Calu3 (cell line): ENCODE results near the gene MCTP2. TPM values are rescaled to one million over a fixed set of nuclear protein-coding genes. Genes with fewer than 3 reads are reported as not detected.

ENCODE experiments used
- BruUV-seq: library from RNA; stranded (reverse); fragments of 400-500 nt; replicated peaks from 2 replicates; lab custom pipeline; 2021; lab: Mats Ljungman, UMichigan
- CTCF ChIA-PET: fragments of 300-600 bp; sonication (Branson Sonifier 250); formaldehyde crosslinking; loops from one replicate; lab custom pipeline; 2022; ENCODE audit warnings: antibody characterized with exemption; lab: Charles Lee
- DNase-seq: peaks from one replicate; pipeline ENCODE4 v3.0.0; 2022
- H3K27ac Mint-ChIP-seq: one replicate; pipeline ENCODE4 v1.8.0; 2022; ENCODE audit warnings: mixed read lengths; ENCODE audit not compliant: unreplicated experiment
- H3K27me3 Mint-ChIP-seq: one replicate; pipeline ENCODE4 v1.8.0; 2022; ENCODE audit warnings: mixed read lengths; ENCODE audit not compliant: unreplicated experiment
- H3K36me3 Mint-ChIP-seq: one replicate; pipeline ENCODE4 v1.8.0; 2022; ENCODE audit warnings: mild to moderate bottlenecking, moderate library complexity, mixed read lengths; ENCODE audit not compliant: insufficient read depth, unreplicated experiment
- H3K4me1 Mint-ChIP-seq: one replicate; pipeline ENCODE4 v1.8.0; 2022; ENCODE audit warnings: mild to moderate bottlenecking, low read depth, mixed read lengths; ENCODE audit not compliant: unreplicated experiment
- H3K4me3 Mint-ChIP-seq: one replicate; pipeline ENCODE4 v1.8.0; 2022; ENCODE audit warnings: mild to moderate bottlenecking, low read depth, moderate library complexity, mixed read lengths; ENCODE audit not compliant: unreplicated experiment
- H3K9me3 Mint-ChIP-seq: one replicate; pipeline ENCODE4 v1.8.0; 2022; ENCODE audit warnings: low read depth, mixed read lengths; ENCODE audit not compliant: unreplicated experiment
- intact Hi-C: fragments of 100-400 bp; cut with micrococcal nuclease; formaldehyde crosslinking; loops from one replicate; pipeline ENCODE4 v1.10.0; 2022; ENCODE audit not compliant: unreplicated experiment
- total RNA-seq: library from RNA; stranded (reverse); gene quantifications from 2 replicates; pipeline ENCODE4 v1.2.3, GENCODE V29; 2022
- TF ChIP-seq, protein P1 (sequence below): fragments of 200-600 bp; IDR thresholded peaks from one replicate; pipeline ENCODE4 v1.8.0; 2022; ENCODE audit warnings: antibody characterized with exemption; ENCODE audit not compliant: unreplicated experiment

MCTP2 gene
- total RNA-seq, 1 experiment from 2014 or later, result 30.1 TPM

DNA sequence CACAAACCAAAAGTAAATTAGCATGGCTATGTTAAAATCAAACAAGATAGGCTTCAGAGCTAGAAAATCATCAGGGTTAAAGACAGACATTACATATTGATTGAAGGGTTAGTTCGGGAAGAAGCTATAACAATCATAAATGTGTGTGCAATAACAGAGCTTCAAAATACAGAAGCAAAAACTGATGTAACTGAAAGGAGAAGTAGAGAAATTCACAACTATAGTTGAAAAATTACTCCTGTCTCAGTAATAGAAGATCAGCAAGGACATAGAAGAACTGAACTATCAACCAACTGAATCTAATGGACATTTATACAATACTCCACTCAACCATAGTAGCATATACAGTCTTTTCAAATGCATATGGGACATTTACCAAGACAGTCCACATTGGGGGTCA lies 59.4 kb downstream of the MCTP2 start:
- intact Hi-C loops, result no loop called here
- peaks cover 24% of the 10 kb centered on the region for H3K4me1 Mint-ChIP-seq
- TF ChIP-seq, protein P1, sequence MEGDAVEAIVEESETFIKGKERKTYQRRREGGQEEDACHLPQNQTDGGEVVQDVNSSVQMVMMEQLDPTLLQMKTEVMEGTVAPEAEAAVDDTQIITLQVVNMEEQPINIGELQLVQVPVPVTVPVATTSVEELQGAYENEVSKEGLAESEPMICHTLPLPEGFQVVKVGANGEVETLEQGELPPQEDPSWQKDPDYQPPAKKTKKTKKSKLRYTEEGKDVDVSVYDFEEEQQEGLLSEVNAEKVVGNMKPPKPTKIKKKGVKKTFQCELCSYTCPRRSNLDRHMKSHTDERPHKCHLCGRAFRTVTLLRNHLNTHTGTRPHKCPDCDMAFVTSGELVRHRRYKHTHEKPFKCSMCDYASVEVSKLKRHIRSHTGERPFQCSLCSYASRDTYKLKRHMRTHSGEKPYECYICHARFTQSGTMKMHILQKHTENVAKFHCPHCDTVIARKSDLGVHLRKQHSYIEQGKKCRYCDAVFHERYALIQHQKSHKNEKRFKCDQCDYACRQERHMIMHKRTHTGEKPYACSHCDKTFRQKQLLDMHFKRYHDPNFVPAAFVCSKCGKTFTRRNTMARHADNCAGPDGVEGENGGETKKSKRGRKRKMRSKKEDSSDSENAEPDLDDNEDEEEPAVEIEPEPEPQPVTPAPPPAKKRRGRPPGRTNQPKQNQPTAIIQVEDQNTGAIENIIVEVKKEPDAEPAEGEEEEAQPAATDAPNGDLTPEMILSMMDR, result no peak
- CTCF ChIA-PET, result no interaction called here
- H3K36me3 Mint-ChIP-seq, result no peaks in the 10 kb centered on the region
- no peaks in the 10 kb centered on the region for H3K27me3 Mint-ChIP-seq
- peaks cover 4% of the 10 kb centered on the region for H3K9me3 Mint-ChIP-seq
- no TSS peak for BruUV-seq
- H3K27ac Mint-ChIP-seq, result no peak overlapping the region
- no peak for DNase-seq
- H3K4me3 Mint-ChIP-seq, result no peak overlapping the region

DNA sequence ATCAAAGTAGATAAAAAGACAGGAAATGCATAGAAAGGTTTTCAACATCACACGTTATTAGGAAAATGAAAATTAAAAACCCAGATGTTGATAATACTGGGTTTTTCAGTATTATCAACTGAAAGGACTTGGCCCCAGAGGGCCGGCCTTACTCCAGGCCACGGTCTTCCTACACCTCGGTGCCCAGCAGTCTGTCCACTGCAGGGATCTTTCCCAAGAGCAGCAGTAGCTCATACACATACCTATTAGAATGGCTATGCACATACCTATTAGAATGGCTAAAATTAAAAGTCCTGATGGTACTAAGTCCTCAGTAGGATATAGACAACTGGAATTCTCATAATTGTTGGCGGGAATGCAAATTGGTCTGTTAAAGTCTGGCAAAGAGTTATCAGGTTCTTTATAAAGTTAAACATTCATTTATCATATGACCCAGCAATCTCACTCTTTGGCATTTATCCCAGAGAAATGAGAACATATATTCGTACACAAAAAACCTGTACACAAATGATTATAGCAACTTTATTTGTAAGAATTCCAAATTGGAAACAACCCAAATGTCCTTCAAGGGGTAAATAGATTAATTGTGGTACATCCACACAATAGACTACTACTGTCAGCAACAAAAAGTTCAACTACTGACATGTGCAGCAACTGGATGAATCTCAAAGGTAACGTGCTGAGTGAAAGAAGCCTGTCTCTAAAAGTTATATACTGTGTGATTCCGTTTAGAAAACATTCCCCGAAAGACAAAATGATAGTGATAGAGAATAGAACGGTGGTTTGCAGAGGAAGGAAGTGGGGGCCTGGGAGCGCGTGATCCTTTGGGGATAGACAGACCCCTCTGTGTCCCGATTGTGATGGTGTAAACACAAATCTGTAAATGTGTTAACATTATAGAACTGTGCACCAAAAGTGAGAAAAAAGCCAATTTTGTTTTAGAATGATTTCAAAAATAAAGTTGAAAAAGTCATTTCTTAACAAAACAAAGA lies 62.3 kb downstream of the MCTP2 start:
- H3K9me3 Mint-ChIP-seq, result peaks cover 4% of the 10 kb centered on the region
- no peak for DNase-seq
- no peaks in the 10 kb centered on the region for H3K36me3 Mint-ChIP-seq
- BruUV-seq, result no TSS peak
- TF ChIP-seq, protein P1, result no peak
- no peak overlapping the region for H3K27ac Mint-ChIP-seq
- H3K4me1 Mint-ChIP-seq, result peaks cover 24% of the 10 kb centered on the region
- H3K27me3 Mint-ChIP-seq, result no peaks in the 10 kb centered on the region
- CTCF ChIA-PET, result no interaction called here
- H3K4me3 Mint-ChIP-seq, result no peak overlapping the region
- intact Hi-C loops, result no loop called here

DNA sequence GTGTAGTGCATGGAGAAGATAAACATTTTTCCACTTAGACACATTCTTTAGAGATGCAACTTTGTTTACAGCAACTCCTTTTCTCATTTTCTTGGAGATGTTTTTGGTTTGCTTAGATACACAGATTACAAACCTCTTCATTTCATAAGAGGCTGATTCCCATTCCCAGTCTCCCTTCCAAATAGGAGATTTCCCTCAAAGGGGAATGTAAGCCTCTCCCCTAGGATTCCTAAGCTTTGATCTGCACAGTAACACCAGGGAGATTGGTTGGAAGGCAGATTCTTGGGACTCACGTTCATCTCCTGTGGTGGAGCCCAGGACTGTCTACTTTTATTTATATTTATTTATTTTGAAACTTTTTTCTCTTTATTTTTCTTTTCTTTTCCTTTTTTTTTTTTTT lies 63.2 kb downstream of the MCTP2 start:
- H3K4me1 Mint-ChIP-seq, result peaks cover 24% of the 10 kb centered on the region
- CTCF ChIA-PET, result no interaction called here

DNA sequence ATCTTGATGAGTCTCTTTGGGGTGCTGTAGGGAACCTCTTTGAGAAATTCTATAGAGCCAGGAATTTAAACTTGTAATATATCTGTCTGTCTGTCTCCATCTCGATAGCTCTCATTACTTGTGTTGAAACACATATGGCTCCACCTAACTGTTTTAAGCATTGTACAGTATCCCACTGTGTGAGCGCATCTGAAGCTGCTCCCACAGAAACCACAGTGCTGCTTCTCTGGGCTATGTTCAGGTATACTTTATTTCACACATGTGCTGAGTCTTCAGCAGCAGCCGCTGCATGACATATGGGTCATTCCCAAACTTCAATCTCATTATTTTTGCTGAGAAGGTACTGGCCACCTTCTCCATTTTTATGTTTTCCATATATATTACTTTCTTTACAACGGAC lies 63.9 kb downstream of the MCTP2 start:
- CTCF ChIA-PET, result interaction anchor here (0.7 kb wide), 1 partner anchor 1246 kb away, joined by 4 read pairs; no protein-coding TSS in a partner anchor
- Mint-ChIP-seq H3K36me3 (no peaks in the 10 kb centered on the region), H3K9me3 (peaks cover 4% of the 10 kb centered on the region), H3K4me1 (peaks cover 24% of the 10 kb centered on the region), H3K27me3 (no peaks in the 10 kb centered on the region), H3K4me3 (no peak overlapping the region), H3K27ac (no peak overlapping the region)
- DNase-seq, result no peak
- BruUV-seq, result no TSS peak
- intact Hi-C loops, result no loop called here
- TF ChIP-seq, protein P1, result no peak

More for the DNA sequence above, 63.2 kb downstream of the MCTP2 start:
- Mint-ChIP-seq H3K4me3 (no peak overlapping the region), H3K36me3 (no peaks in the 10 kb centered on the region), H3K27me3 (no peaks in the 10 kb centered on the region), H3K27ac (no peak overlapping the region), H3K9me3 (peaks cover 4% of the 10 kb centered on the region)
- intact Hi-C loops, result no loop called here
- TF ChIP-seq, protein P1, result no peak
- no TSS peak for BruUV-seq
- DNase-seq, result no peak
